KG1 (cell line): ENCODE results near the gene NME3.

ENCODE experiments used
- DNase-seq: peaks from one replicate; lab custom pipeline; 2025; lab: John Stamatoyannopoulos, UW

NME3 gene

GRCh38 chr16:1793578-1794220 lies 22.4 kb upstream of the NME3 start, which contains the start of gene IGFALS:
Gene IGFALS, minus strand, starts transcription at chr16:1793705. Its CDS starts 53 bp downstream, at chr16:1793652.
- no peak for DNase-seq

GRCh38 chr16:1792836-1793577 lies 21.7 kb upstream of the NME3 start:
- DNase-seq: no peak

GRCh38 chr16:1791943-1792812 lies 20.8 kb upstream of the NME3 start:
- no peak for DNase-seq

- no peak for DNase-seq
Measured at GRCh38 chr16:1791256-1791942, 20.1 kb upstream of the NME3 start.

- no peak for DNase-seq
Measured at GRCh38 chr16:1790611-1791255, 19.4 kb upstream of the NME3 start.

- no peak for DNase-seq
Measured at GRCh38 chr16:1790261-1790610, 18.9 kb upstream of the NME3 start.

GRCh38 chr16:1789643-1790045 lies 18.3 kb upstream of the NME3 start:
- no peak for DNase-seq

- no peak for DNase-seq
Measured at GRCh38 chr16:1788708-1789100, 17.4 kb upstream of the NME3 start.

- no peak for DNase-seq
Measured at GRCh38 chr16:1788095-1788707, 16.9 kb upstream of the NME3 start.

GRCh38 chr16:1787322-1788094 lies 16.2 kb upstream of the NME3 start:
- no peak for DNase-seq

GRCh38 chr16:1787056-1787321 lies 15.6 kb upstream of the NME3 start:
- no peak for DNase-seq

- DNase-seq: no peak
Measured at GRCh38 chr16:1786242-1787055, 15.1 kb upstream of the NME3 start.

- no peak for DNase-seq
Measured at GRCh38 chr16:1785846-1786170, 14.5 kb upstream of the NME3 start.

GRCh38 chr16:1784977-1785845 lies 13.9 kb upstream of the NME3 start:
- no peak for DNase-seq

GRCh38 chr16:1782408-1783264 lies 11.3 kb upstream of the NME3 start, which contains the start of the genes NUBP2 and SPSB3:
Gene NUBP2, plus strand, starts transcription at chr16:1782960. Its CDS starts 61 bp downstream, at chr16:1783021.
Gene SPSB3, minus strand, starts transcription at chr16:1782571. Its CDS starts 1,088 bp downstream, at chr16:1781483.
- peak; percentile 99 for DNase-seq

- DNase-seq: no peak
Measured at GRCh38 chr16:1781758-1782407, 10.5 kb upstream of the NME3 start.

GRCh38 chr16:1781254-1781653 lies 9.9 kb upstream of the NME3 start:
- no peak for DNase-seq
